ENCODE measurements around the gene BIRC3.

The BIRC3 gene

DNA sequence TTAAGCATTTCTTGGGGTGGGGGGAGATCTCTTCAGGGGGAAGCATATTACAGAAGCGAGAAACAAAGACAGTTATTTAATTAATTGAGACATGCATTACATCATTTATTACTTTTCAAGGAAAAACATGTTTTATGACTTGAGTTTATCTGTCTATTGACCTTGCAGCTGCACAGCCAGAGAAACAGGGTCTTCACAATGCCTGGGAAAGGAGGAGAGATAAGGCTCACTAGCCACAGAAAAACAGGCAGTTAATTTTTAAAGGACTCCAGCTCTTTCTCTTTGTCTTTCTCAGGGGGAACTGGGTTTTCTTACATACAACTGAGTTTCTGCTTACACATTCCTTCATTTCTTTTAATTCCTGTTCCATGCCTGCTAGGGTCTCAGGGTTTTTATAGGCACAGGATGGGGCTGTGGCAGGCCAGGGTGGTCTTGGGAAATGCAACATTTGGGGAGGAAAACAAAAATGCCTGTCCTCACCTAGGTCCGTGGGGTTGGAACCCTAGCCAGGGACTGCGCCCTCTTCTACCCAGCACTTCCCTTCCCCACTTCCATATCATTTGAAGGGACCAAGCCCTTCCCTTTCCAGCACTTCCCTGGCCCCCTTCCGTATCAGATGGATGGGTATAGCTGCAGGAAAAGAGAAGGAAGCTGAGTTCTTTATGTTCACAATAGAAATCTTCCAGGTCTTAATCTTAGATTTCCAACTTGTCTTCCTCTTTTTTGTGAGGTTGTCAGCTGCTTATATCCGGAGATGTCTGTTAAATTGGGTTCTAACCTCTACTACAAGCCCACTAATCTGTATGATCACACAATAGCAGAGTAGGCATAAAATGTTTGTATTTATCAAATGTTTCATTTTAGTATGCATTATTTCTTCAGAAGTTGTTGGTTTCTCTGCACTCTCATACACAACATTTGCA, 68.1 kb downstream of the BIRC3 start:
- H3K4me3 ChIP-seq (ENCODE audit: low read depth, low read length): no peak overlapping the region
- peaks cover 18% of the 10 kb centered on the region for H3K36me3 ChIP-seq
- peaks cover 34% of the 10 kb centered on the region for H3K4me1 ChIP-seq
- DNase-seq: peak; percentile 38
- no peaks in the 10 kb centered on the region for H3K27me3 ChIP-seq
- TF ChIP-seq CTCF (IDR thresholded peaks at IDR 0.05; ENCODE audit: low read depth, low read length): no peak
- H3K9me3 ChIP-seq: no peaks in the 10 kb centered on the region

- peaks cover 17% of the 10 kb centered on the region for H3K36me3 ChIP-seq
- TF ChIP-seq CTCF (IDR thresholded peaks at IDR 0.05; ENCODE audit: low read depth, low read length): no peak
- no peak overlapping the region for H3K4me3 ChIP-seq (ENCODE audit: low read depth, low read length)
- peaks cover 36% of the 10 kb centered on the region for H3K4me1 ChIP-seq
- DNase-seq: no peak
- no peaks in the 10 kb centered on the region for H3K27me3 ChIP-seq
- no peaks in the 10 kb centered on the region for H3K9me3 ChIP-seq
These were observed 69.0 kb downstream of the BIRC3 start for GRCh38 chr11:102386136-102386734.

DNA sequence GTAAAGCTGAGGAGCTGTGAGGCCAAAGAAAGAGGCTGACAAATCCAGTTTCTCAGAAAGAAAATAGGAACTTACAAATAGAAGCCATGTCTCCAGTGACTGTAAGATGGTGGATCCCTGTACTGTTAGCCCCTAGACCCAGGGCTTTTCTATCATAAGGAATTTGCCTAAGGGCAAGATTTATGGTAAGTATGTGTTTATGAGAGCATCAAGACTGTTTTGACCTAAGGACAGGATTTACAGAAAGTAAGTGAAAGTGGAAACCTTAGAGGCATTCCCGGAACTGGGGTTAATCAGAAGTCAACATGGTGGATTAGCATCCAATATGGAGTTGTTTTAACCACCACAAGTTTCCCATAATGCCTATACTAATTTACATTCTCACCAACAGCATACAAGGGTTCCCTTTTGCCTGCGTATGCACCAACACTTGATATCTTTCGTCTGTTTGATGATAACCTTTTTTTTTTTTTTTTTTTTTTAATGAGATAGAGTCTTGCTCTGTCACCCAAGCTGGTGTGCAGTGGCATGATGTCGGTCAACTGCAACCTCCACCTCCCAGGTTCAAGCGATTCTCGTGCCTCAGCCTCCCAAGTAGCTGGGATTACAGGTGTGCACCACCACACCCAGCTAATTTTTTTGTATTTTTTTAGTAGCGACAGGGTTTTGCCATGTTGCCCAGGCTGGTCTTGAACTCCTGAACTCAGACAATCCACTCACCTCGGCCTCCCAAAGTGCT, 69.9 kb downstream of the BIRC3 start:
- no peaks in the 10 kb centered on the region for H3K27me3 ChIP-seq
- TF ChIP-seq CTCF (IDR thresholded peaks at IDR 0.05; ENCODE audit: low read depth, low read length): no peak
- H3K4me3 ChIP-seq (ENCODE audit: low read depth, low read length): no peak overlapping the region
- DNase-seq: no peak
- peaks cover 18% of the 10 kb centered on the region for H3K36me3 ChIP-seq
- H3K4me1 ChIP-seq: peaks cover 36% of the 10 kb centered on the region
- H3K9me3 ChIP-seq: no peaks in the 10 kb centered on the region
